Mucosa of stomach (tissue), 1 donor: Measurements from ENCODE around the gene VPS50.

Experiments
- H3K27me3 ChIP-seq: one replicate; pipeline ENCODE4 v1.7.0; 2013; ENCODE audit warnings: mild to moderate bottlenecking, low read length; ENCODE audit not compliant: control insufficient read depth, insufficient read depth
- H3K36me3 ChIP-seq: one replicate; pipeline ENCODE4 v1.7.0; 2013; ENCODE audit warnings: low read length; ENCODE audit not compliant: control insufficient read depth, insufficient read depth
- H3K4me1 ChIP-seq: one replicate; pipeline ENCODE4 v1.7.0; 2013; ENCODE audit warnings: mild to moderate bottlenecking, low read length; ENCODE audit not compliant: control insufficient read depth, insufficient read depth
- H3K4me3 ChIP-seq: one replicate; pipeline ENCODE4 v1.7.0; 2013; ENCODE audit warnings: low read length
- H3K9ac ChIP-seq: one replicate; pipeline ENCODE4 v1.7.0; 2013; ENCODE audit warnings: mild to moderate bottlenecking, low read length, moderate library complexity
- H3K9me3 ChIP-seq: one replicate; pipeline ENCODE4 v1.7.0; 2013; ENCODE audit warnings: mild to moderate bottlenecking, low read length, moderate library complexity; ENCODE audit not compliant: control insufficient read depth
- donor health status: Pancreatic carcinoma.

The VPS50 gene

GRCh38 chr7:93390660-93391059, 158.5 kb downstream of the VPS50 start:
- Histone ChIP-seq H3K9me3 (no peaks in the 10 kb centered on the region), H3K27me3 (peaks cover 2% of the 10 kb centered on the region), H3K9ac (no peak overlapping the region), H3K4me3 (no peak overlapping the region), H3K36me3 (no peaks in the 10 kb centered on the region), H3K4me1 (no peaks in the 10 kb centered on the region)

GRCh38 chr7:93392984-93393383, 160.8 kb downstream of the VPS50 start:
- Histone ChIP-seq H3K9ac (no peak overlapping the region), H3K36me3 (no peaks in the 10 kb centered on the region), H3K27me3 (no peaks in the 10 kb centered on the region), H3K9me3 (no peaks in the 10 kb centered on the region), H3K4me3 (no peak overlapping the region), H3K4me1 (no peaks in the 10 kb centered on the region)

GRCh38 chr7:93399642-93400041, 167.5 kb downstream of the VPS50 start:
- no peaks in the 10 kb centered on the region for H3K4me1 ChIP-seq
- H3K27me3 ChIP-seq: no peaks in the 10 kb centered on the region

GRCh38 chr7:93402944-93403343, 170.8 kb downstream of the VPS50 start:
- H3K9me3 ChIP-seq: no peaks in the 10 kb centered on the region
- no peaks in the 10 kb centered on the region for H3K36me3 ChIP-seq
- no peak overlapping the region for H3K4me3 ChIP-seq
- no peaks in the 10 kb centered on the region for H3K4me1 ChIP-seq
- no peak overlapping the region for H3K9ac ChIP-seq
- no peaks in the 10 kb centered on the region for H3K27me3 ChIP-seq

More at GRCh38 chr7:93399642-93400041, 167.5 kb downstream of the VPS50 start:
- Histone ChIP-seq H3K9me3 (no peaks in the 10 kb centered on the region), H3K9ac (no peak overlapping the region), H3K36me3 (no peaks in the 10 kb centered on the region), H3K4me3 (no peak overlapping the region)

GRCh38 chr7:93407239-93407638, 175.1 kb downstream of the VPS50 start:
- H3K27me3 ChIP-seq: no peaks in the 10 kb centered on the region
- H3K4me1 ChIP-seq: no peaks in the 10 kb centered on the region
- no peaks in the 10 kb centered on the region for H3K9me3 ChIP-seq
- H3K36me3 ChIP-seq: no peaks in the 10 kb centered on the region
- H3K4me3 ChIP-seq: no peak overlapping the region
- H3K9ac ChIP-seq: no peak overlapping the region

GRCh38 chr7:93409324-93409723, 177.2 kb downstream of the VPS50 start:
- Histone ChIP-seq H3K4me3 (no peak overlapping the region), H3K9ac (no peak overlapping the region), H3K9me3 (no peaks in the 10 kb centered on the region), H3K27me3 (no peaks in the 10 kb centered on the region), H3K36me3 (no peaks in the 10 kb centered on the region), H3K4me1 (no peaks in the 10 kb centered on the region)
